VCaP (cell line): ENCODE results near the gene ZNF727.
"Not testable (repeated sequence)": the region's sequence is repeated elsewhere in the genome, so short reads cannot be mapped to it uniquely, and the experiment has no call there.

Source experiments
- H3K27ac ChIP-seq: fragments of 450-650 bp; 2 replicates; pipeline ENCODE4 v1.5.1; 2017
- TF ChIP-seq, protein P1 (sequence below): fragments of 450-650 bp; conservative IDR thresholded peaks from 2 replicates; pipeline ENCODE4 v1.5.1; 2017; ENCODE audit warnings: mild to moderate bottlenecking, moderate library complexity

The ZNF727 gene

DNA sequence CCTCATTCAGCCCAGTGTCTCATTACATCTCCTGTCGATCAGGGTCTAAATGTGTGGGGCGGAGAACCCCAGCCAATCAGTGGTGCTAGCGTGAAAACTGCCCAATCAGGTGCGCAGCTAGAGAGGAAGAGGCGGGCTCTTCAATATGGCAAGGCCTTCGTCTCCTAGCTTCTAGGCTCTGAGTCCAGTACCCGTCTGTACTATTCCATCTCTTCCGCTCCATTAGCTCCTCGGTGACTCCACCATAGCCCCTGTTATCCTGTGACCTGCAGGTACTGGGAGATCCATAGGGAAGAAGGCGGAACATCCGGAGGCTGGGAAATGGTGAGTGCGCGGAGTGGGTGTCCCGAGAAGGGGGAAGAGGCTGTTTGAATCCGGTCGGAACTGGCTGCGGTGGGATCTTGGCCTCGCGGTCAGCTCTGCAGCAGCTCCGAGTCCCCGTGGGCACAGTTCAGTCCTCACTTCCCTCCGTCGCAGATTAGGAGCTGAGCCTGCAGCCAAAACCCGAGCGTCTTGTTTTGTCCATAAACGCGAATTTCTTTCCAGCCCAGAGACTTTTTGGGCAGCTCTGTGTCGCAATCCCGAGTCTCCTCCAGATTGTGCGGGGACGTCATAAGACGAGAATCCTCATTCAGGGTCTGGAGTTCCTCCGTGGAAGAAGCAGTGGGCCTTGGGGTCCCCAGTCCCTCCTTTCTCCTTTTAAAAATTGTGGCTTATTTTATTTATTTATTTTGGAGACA, at the start of gene ZNF727:
ZNF727 (plus strand) TSS at position 134 of the 740 bp plus-strand sequence; CDS start at position 322, 188 bp downstream.
- H3K27ac ChIP-seq = no peak within 1 kb of the TSS
- TF ChIP-seq, protein P1, sequence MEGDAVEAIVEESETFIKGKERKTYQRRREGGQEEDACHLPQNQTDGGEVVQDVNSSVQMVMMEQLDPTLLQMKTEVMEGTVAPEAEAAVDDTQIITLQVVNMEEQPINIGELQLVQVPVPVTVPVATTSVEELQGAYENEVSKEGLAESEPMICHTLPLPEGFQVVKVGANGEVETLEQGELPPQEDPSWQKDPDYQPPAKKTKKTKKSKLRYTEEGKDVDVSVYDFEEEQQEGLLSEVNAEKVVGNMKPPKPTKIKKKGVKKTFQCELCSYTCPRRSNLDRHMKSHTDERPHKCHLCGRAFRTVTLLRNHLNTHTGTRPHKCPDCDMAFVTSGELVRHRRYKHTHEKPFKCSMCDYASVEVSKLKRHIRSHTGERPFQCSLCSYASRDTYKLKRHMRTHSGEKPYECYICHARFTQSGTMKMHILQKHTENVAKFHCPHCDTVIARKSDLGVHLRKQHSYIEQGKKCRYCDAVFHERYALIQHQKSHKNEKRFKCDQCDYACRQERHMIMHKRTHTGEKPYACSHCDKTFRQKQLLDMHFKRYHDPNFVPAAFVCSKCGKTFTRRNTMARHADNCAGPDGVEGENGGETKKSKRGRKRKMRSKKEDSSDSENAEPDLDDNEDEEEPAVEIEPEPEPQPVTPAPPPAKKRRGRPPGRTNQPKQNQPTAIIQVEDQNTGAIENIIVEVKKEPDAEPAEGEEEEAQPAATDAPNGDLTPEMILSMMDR = no peak

DNA sequence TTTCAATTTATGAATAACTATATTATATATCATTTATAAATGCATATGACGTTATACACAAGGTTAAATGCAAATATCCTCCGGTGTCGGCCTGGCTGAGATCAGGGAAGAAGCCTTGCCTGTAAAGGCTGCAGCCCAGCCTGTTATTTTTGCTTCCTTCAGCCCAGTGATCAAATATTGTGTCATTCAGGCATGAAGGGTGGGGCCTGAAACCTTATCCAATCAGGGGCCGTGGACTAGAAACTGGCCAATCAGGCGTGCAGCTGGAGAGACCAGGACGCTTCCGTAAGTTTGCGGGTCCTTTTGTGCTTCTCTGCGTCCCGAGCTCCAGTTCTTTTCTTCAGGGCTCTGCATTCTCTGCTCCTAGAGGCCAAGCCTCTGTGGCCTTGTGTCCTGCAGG, 46.7 kb upstream of the ZNF727 start, which contains the start of gene ZNF722:
ZNF722 (plus strand) TSS at position 301 of the 400 bp plus-strand sequence. CDS start 113 bp downstream, outside the sequence.
- H3K27ac ChIP-seq = no peak within 1 kb of the TSS
- TF ChIP-seq, protein P1 = no peak

DNA sequence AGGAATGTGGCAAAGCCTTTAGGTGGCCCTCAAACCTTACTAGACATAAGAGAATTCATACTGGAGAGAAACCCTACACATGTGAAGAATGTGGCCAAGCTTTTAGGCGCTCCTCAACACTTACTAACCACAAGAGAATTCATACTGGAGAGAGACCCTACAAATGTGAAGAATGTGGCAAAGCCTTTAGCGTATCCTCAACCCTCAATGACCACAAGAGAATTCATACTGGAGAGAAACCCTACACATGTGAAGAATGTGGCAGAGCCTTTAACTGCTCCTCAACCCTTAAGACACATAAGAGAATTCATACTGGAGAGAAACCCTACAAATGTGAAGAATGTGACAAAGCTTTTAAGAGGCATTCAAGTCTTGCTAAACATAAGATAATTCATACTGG, 29.7 kb upstream of the ZNF727 start:
- not testable (repeated sequence) for H3K27ac ChIP-seq

DNA sequence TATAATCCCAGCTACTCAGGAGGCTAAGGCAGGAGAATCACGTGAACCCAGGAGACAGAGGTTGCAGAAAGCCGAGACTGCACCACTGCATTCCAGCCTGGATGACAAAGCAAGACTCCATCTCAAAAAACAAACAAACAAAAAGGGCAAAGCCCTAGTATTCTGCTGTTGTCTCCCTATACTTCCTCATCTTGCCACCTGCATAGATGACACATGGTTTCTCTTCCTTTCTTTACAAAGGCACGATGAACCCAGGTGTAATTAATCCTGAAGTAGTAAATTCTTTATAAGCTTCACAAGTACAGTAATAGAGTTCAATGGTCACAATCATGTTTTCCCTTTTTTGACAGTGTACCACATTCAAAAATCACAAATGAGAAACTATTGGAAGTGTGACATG, 9.8 kb upstream of the ZNF727 start:
- H3K27ac ChIP-seq = no peak overlapping the region
- TF ChIP-seq, protein P1 = no peak

DNA sequence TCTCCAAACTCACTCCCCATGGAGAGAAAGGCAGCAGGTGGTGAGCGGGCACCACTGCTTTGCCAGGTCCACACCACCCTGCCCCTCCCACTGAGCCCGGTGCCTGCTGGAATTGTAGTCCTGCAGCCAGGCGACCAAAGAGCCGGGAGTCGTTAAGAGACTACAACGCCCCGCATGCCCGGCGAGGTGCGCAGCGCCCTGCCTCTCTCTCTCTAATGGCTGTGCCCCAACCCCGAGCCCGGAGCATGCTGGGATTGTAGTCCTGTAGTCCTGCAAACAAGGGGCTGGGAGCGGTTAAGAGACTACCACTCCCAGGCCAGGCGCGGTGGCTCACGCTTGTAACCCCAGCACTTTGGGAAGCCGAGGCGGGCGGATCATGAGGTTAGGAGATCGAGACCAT, 8.1 kb upstream of the ZNF727 start:
- no peak overlapping the region for H3K27ac ChIP-seq
- TF ChIP-seq, protein P1 = no peak

DNA sequence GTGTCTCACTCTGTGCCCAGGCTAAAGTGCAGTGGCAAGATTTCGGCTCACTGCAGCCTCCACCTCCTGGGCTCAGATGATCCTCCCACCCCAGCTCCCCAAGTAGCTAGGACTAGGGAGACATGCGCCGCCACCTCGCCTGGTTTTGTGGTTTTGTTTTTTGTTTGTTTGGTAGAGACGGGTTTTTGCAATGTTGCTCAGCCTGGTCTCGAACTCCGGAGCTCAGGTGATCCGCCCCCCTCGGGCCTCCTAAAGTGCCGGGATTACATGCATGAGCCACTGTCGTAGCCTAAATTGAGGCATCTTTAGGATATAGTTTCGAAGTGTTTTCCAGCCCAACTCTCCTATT, 781 bp downstream of the ZNF727 start:
- TF ChIP-seq, protein P1 = no peak
- no peak overlapping the region for H3K27ac ChIP-seq

DNA sequence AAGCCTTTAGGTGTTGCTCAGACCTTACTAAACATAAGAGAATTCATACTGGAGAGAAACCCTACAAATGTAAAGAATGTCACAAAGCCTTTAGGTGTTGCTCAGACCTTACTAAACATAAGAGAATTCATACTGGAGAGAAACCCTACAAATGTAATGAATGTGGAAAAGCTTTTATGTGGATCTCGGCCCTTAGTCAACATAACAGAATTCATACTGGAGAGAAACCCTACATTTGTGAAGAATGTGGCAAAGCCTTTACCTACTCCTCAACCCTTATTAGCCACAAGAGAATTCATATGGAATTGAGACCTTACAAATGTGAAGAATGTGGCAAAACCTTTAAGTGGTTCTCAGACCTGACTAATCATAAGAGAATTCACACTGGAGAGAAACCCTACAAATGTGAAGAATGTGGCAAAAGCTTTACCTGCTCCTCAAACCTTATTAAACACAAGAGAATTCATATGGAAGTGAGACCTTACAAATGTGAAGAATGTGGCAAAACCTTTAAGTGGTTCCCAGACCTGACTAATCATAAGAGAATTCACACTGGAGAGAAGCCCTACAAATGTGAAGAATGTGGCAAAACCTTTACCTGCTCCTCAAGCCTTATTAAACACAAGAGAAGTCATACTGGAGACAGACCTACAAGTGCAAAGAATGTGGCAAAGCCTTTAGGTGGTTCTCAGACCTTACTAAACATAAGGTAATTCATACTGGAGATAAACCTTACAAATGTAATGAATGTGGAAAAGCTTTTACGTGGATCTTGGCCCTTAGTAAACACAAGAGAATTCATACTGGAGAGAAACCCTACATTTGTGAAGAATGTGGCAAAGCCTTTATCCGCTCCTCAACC, 32.8 kb downstream of the ZNF727 start:
- H3K27ac ChIP-seq = not testable (repeated sequence)

DNA sequence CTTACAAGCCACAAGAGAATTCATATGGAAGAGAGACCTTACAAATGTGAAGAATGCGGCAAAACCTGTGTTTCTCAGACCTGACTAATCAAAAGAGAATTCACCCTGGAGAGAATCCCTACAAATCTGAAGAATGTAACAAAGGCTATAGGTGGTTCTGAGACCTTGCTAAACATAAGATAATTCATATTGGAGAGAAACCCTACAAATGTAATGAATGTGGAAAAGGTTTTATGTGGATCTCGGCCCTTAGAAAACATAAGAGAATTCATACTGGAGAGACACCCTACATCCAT, 33.4 kb downstream of the ZNF727 start:
- no peak overlapping the region for H3K27ac ChIP-seq
- TF ChIP-seq, protein P1 = no peak
